Transverse colon (tissue), 4 donors: Measurements from ENCODE around the gene EARS2.

Experiments
- CTCF ChIP-seq, 5 experiments: fragments of 200-600 bp in 3 of 5; fragments of 450-650 bp in 2 of 5; sonication (generic) in 3 of 5; IDR thresholded peaks; 1 replicate in 2 of 5; 2 replicates in 3 of 5; pipeline ENCODE4 v1.5.1; 2016 to 2017; ENCODE audit warnings: antibody characterized with exemption in 5 of 5, inconsistent platforms in 3 of 5, mild to moderate bottlenecking in 2 of 5, moderate library complexity in 1 of 5
- EP300 ChIP-seq: sonication (generic); formaldehyde crosslinking; IDR thresholded peaks from one replicate; pipeline ENCODE4 v1.6.1; 2017; ENCODE audit warnings: antibody characterized with exemption, low read depth
- POLR2A ChIP-seq: fragments of 450-650 bp; IDR thresholded peaks from one replicate; pipeline ENCODE4 v1.6.1; 2016; ENCODE audit warnings: antibody characterized with exemption, mild to moderate bottlenecking, moderate library complexity
- POLR2AphosphoS5 ChIP-seq, 3 donors: sonication (generic); formaldehyde crosslinking; IDR thresholded peaks; one replicate each; pipeline ENCODE4 v1.6.1; 2016; ENCODE audit warnings: antibody characterized with exemption in 3 of 3

GRCh38 chr16:23497543-23497868 is 59.6 kb downstream of the EARS2 start:
- TF ChIP-seq CTCF (IDR thresholded peaks at IDR 0.05) (no peak), POLR2A (no peak), POLR2AphosphoS5 (IDR thresholded peaks at IDR 0.05) (no peak), EP300 (no peak)
